CD14-positive monocyte (primary cell): ENCODE results near the gene KANK2. TPM values are rescaled to one million over a fixed set of nuclear protein-coding genes. Genes with fewer than 3 reads are reported as not detected.

Experiments
- DNase-seq, 3 donors: peaks; one replicate each; pipeline ENCODE4 v3.0.0-alpha.2; 2011 to 2022
- H2AFZ ChIP-seq: 2 replicates; pipeline ENCODE4 v1.6.0; 2012; ENCODE audit warnings: mild to moderate bottlenecking, low read depth, low read length, inconsistent platforms; ENCODE audit not compliant: insufficient read depth, poor library complexity, severe bottlenecking
- H3K27ac ChIP-seq, 2 donors: 1 replicate in 1 of 2; 2 replicates in 1 of 2; pipeline ENCODE4 v1.5.1; 2012 to 2013; ENCODE audit warnings: low read length in 2 of 2, control low read depth in 1 of 2, inconsistent platforms in 1 of 2, low read depth in 1 of 2, mild to moderate bottlenecking in 1 of 2
- H3K27me3 ChIP-seq, 2 donors: one replicate each; pipeline versions ENCODE4 v1.6.0 to v1.6.1; 2011 to 2013; ENCODE audit warnings: low read length in 2 of 2; ENCODE audit not compliant: control insufficient read depth in 2 of 2, insufficient read depth in 2 of 2
- H3K36me3 ChIP-seq, 2 donors: replicated peaks in 1 of 2; 1 replicate in 1 of 2; 2 replicates in 1 of 2; pipeline versions ENCODE4 v1.5.1 to v1.6.1; 2012 to 2013; ENCODE audit warnings: low read length in 2 of 2, control low read depth in 1 of 2, inconsistent platforms in 1 of 2, mild to moderate bottlenecking in 1 of 2; ENCODE audit not compliant: insufficient read depth in 2 of 2, control insufficient read depth in 1 of 2
- H3K4me1 ChIP-seq, 2 donors: 1 replicate in 1 of 2; 2 replicates in 1 of 2; pipeline versions ENCODE4 v1.5.1 to v1.6.1; 2012 to 2013; ENCODE audit warnings: low read length in 2 of 2, control low read depth in 1 of 2, inconsistent platforms in 1 of 2, mild to moderate bottlenecking in 1 of 2, moderate library complexity in 1 of 2; ENCODE audit not compliant: insufficient read depth in 2 of 2, control insufficient read depth in 1 of 2
- H3K4me2 ChIP-seq: replicated peaks from 2 replicates; pipeline ENCODE3; 2012; ENCODE audit warnings: low read length, moderate library complexity, mild to moderate bottlenecking; ENCODE audit not compliant: poor library complexity, severe bottlenecking; ENCODE audit errors: extremely low read depth
- H3K4me3 ChIP-seq, 3 experiments: fragments of 200-600 bp in 1 of 3; sonication (generic) in 1 of 3; replicated peaks in 1 of 3; 1 replicate in 2 of 3; 2 replicates in 1 of 3; pipeline ENCODE4 v1.5.1; 2011 to 2013; ENCODE audit warnings: low read length in 3 of 3, mild to moderate bottlenecking in 3 of 3, control low read depth in 2 of 3, low read depth in 2 of 3, inconsistent platforms in 1 of 3, moderate library complexity in 1 of 3
- H3K79me2 ChIP-seq: 2 replicates; pipeline ENCODE4 v1.6.0; 2012; ENCODE audit warnings: mild to moderate bottlenecking, control low read depth, inconsistent platforms, low read length, moderate library complexity; ENCODE audit not compliant: insufficient read depth
- H3K9ac ChIP-seq: 2 replicates; pipeline ENCODE4 v1.6.0; 2017; ENCODE audit warnings: low read length, mild to moderate bottlenecking; ENCODE audit not compliant: insufficient read depth, poor library complexity, severe bottlenecking
- H3K9me3 ChIP-seq, 2 donors: replicated peaks in 1 of 2; 1 replicate in 1 of 2; 2 replicates in 1 of 2; pipeline versions ENCODE4 v1.5.1 to v1.6.1; 2012 to 2013; ENCODE audit warnings: low read length in 2 of 2, control low read depth in 1 of 2; ENCODE audit not compliant: control insufficient read depth in 1 of 2, insufficient read depth in 1 of 2
- H4K20me1 ChIP-seq: 2 replicates; pipeline ENCODE4 v1.6.0; 2012; ENCODE audit warnings: mild to moderate bottlenecking, low read length, control low read depth, moderate library complexity; ENCODE audit not compliant: insufficient read depth
- H3K27ac Mint-ChIP-seq, 7 donors: one replicate each; pipeline ENCODE4 v1.8.0; 2020; ENCODE audit warnings: mild to moderate bottlenecking in 7 of 7, mixed read lengths in 7 of 7, moderate library complexity in 6 of 7, inconsistent platforms in 2 of 7
- H3K27me3 Mint-ChIP-seq, 3 donors: one replicate each; pipeline ENCODE4 v1.8.0; 2021 to 2022; ENCODE audit warnings: low read depth in 3 of 3, mild to moderate bottlenecking in 3 of 3, mixed read lengths in 3 of 3, moderate library complexity in 3 of 3, inconsistent platforms in 1 of 3
- H3K36me3 Mint-ChIP-seq, 2 donors: one replicate each; pipeline ENCODE4 v1.8.0; 2020; ENCODE audit warnings: mixed read lengths in 2 of 2, inconsistent platforms in 1 of 2, mild to moderate bottlenecking in 1 of 2
- H3K4me1 Mint-ChIP-seq: one replicate; pipeline ENCODE4 v1.8.0; 2020; ENCODE audit warnings: mild to moderate bottlenecking, mixed read lengths
- H3K4me3 Mint-ChIP-seq, 2 donors: one replicate each; pipeline ENCODE4 v1.8.0; 2020; ENCODE audit warnings: mild to moderate bottlenecking in 2 of 2, mixed read lengths in 2 of 2, moderate library complexity in 1 of 2
- H3K9me3 Mint-ChIP-seq, 7 donors: one replicate each; pipeline ENCODE4 v1.8.0; 2020 to 2022; ENCODE audit warnings: mixed read lengths in 7 of 7, mild to moderate bottlenecking in 6 of 7, moderate library complexity in 6 of 7, inconsistent platforms in 2 of 7
- CTCF ChIP-seq: fragments of 200-600 bp; IDR thresholded peaks from one replicate; pipeline ENCODE4 v1.8.0; 2022; ENCODE audit warnings: antibody characterized with exemption, mild to moderate bottlenecking
- WGBS: methylation state at CpG from one replicate; pipeline ENCODE4 v1.1.5; 2013; ENCODE audit warnings: missing lambda C conversion rate; ENCODE audit not compliant: insufficient coverage; 5-methylcytosine and 5-hydroxymethylcytosine counted together
- intact Hi-C, 2 donors: fragments of 100-400 bp; cut with micrococcal nuclease; formaldehyde crosslinking; loops; one replicate each; pipeline versions ENCODE4 v1.15.0 to v1.15.1; 2023
- polyA plus RNA-seq, 3 donors: library from polyadenylated mRNA; depleted of rRNA in 1 of 3; unstranded in 2 of 3; stranded (reverse) in 1 of 3; fragments of 300-500 nt in 2 of 3; fragments of >200 nt in 1 of 3; fragmentation: Illumina TruSeq in 2 of 3; gene quantifications; 1 replicate in 2 of 3; 2 replicates in 1 of 3; pipeline ENCODE4 v1.2.3, GENCODE V29; 2012 to 2021

Gene KANK2
- polyA plus RNA-seq, 3 donors: 0.40 to 1.3 (median 0.64) TPM

- intact Hi-C loops: loop anchor here in 1 of 2 donors (5.0 kb wide), 1 partner anchor 42 kb away; the partner anchor contains the start of gene SPC24
- WGBS: 43% methylated on average over 3 of the region's 7 CpGs
- TF ChIP-seq CTCF: no peak
- Mint-ChIP-seq H3K27me3 (peaks cover 0 to 23% (median 10%) of the 10 kb centered on the region in 3 donors), H3K36me3 (peaks cover 0 to 3% of the 10 kb centered on the region in 2 donors), H3K27ac (peak overlapping the region in 2 of 7 donors; percentile 50 to 57), H3K9me3 (peaks cover 0 to 2% (median 0%) of the 10 kb centered on the region in 7 donors), H3K4me3 (no peak overlapping the region), H3K4me1 (peaks cover 30% of the 10 kb centered on the region)
- H3K4me2 ChIP-seq: no peak overlapping the region
- H4K20me1 ChIP-seq: no peaks in the 10 kb centered on the region
- H3K4me3 ChIP-seq: no peak overlapping the region
- no peak overlapping the region for H2AFZ ChIP-seq
- H3K27ac ChIP-seq: no peak overlapping the region
- no peaks in the 10 kb centered on the region for H3K79me2 ChIP-seq
- no peak for DNase-seq
- no peak overlapping the region for H3K9ac ChIP-seq
- no peaks in the 10 kb centered on the region for H3K9me3 ChIP-seq
- H3K36me3 ChIP-seq: no peaks in the 10 kb centered on the region
- peaks cover 22 to 39% of the 10 kb centered on the region in 2 donors for H3K4me1 ChIP-seq
- peaks cover 0 to 5% of the 10 kb centered on the region in 2 donors for H3K27me3 ChIP-seq
Measured at GRCh38 chr19:11198769-11199424, 1.6 kb upstream of the KANK2 start.

GRCh38 chr19:11198175-11198534, 810 bp upstream of the KANK2 start:
- Histone ChIP-seq H3K9ac (no peak overlapping the region), H3K27me3 (peaks cover 0 to 5% of the 10 kb centered on the region in 2 donors), H4K20me1 (no peaks in the 10 kb centered on the region), H3K9me3 (no peaks in the 10 kb centered on the region), H2AFZ (peak overlapping the region; percentile 83), H3K4me3 (peak overlapping the region in 1 of 3 experiments; percentile 76), H3K4me1 (peaks cover 22 to 31% of the 10 kb centered on the region in 2 donors), H3K79me2 (no peaks in the 10 kb centered on the region), H3K36me3 (no peaks in the 10 kb centered on the region), H3K4me2 (peak overlapping the region; percentile 95), H3K27ac (no peak overlapping the region)
- Mint-ChIP-seq H3K36me3 (peaks cover 0 to 3% of the 10 kb centered on the region in 2 donors), H3K27me3 (peaks cover 0 to 19% (median 10%) of the 10 kb centered on the region in 3 donors), H3K27ac (peak overlapping the region in 2 of 7 donors; percentile 78 to 81), H3K4me3 (peak overlapping the region; percentile 69 to 83), H3K9me3 (peaks cover 0 to 2% (median 0%) of the 10 kb centered on the region in 7 donors), H3K4me1 (peaks cover 25% of the 10 kb centered on the region)
- no peak for DNase-seq
- intact Hi-C loops: loop anchor here in 1 of 2 donors (5.0 kb wide), 1 partner anchor 41 kb away; the partner anchor contains the start of gene SPC24
- WGBS: 85% methylated on average over 6 of the region's 7 CpGs
- no peak for TF ChIP-seq CTCF
